ENCODE data around the gene RILPL1.

DNA sequence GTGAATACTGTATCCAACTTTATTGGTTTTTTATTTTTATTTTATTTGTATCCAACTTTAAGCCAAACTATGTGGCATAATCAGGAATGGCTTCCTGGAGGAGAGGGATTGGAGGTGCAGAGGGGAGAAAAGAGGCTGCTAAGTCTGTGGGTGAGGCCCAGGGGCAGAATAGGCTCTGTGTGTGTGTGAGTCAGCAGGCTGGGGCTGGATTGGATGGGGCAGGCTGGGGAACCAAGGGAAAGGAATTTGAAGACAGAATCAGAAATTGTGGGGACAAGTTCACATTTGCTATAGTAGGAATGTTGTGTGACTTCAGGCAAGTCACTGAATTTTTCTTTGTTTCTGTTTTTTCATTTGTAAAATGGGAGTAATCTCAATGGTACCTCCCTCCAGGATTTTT, 12.8 kb upstream of the RILPL1 start:
- TF ChIP-seq ZFX (IDR thresholded peaks at IDR 0.05; ENCODE audit: borderline replicate concordance): no peak
- TF ChIP-seq, protein P1, sequence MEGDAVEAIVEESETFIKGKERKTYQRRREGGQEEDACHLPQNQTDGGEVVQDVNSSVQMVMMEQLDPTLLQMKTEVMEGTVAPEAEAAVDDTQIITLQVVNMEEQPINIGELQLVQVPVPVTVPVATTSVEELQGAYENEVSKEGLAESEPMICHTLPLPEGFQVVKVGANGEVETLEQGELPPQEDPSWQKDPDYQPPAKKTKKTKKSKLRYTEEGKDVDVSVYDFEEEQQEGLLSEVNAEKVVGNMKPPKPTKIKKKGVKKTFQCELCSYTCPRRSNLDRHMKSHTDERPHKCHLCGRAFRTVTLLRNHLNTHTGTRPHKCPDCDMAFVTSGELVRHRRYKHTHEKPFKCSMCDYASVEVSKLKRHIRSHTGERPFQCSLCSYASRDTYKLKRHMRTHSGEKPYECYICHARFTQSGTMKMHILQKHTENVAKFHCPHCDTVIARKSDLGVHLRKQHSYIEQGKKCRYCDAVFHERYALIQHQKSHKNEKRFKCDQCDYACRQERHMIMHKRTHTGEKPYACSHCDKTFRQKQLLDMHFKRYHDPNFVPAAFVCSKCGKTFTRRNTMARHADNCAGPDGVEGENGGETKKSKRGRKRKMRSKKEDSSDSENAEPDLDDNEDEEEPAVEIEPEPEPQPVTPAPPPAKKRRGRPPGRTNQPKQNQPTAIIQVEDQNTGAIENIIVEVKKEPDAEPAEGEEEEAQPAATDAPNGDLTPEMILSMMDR (IDR thresholded peaks at IDR 0.05): no peak
